Fibroblast of peridontal ligament (primary cell): Measurements from ENCODE around the gene RHEX.

Experiments used
- DNase-seq: peaks from one replicate; pipeline ENCODE4 v3.0.0-alpha.2; 2010; ENCODE audit errors: extremely low read depth

The RHEX gene, protein sequence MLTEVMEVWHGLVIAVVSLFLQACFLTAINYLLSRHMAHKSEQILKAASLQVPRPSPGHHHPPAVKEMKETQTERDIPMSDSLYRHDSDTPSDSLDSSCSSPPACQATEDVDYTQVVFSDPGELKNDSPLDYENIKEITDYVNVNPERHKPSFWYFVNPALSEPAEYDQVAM

DNA sequence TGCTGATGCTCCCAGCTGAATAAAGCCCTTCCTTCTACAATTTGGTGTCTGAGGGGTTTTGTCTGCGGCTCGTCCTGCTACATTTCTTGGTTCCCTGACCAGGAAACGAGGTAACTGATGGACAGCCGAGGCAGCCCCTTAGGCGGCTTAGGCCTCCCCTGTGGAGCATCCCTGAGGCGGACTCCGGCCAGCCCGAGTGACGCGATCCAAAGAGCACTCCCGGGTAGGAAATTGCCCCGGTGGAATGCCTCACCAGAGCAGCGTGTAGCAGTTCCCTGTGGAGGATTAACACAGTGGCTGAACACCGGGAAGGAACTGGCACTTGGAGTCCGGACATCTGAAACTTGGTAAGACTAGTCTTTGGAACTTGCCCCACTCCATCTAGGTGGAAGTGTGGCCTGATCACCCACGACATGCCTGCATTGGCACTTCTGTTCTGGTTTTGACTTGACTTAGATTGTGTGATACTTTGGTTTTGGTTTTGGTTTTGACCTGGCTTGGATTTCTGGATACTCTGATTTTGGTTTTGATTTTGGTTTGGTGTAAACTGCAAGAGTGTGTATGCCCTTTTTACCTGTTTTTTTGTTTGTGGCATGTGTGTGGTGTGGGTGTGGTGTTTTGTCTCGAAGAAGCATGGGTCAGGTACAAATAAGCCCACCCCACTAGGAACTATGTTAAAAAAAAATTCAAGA, at the start of gene RHEX:
RHEX (plus strand) TSS at position 255 of the 692 bp plus-strand sequence. CDS start 44,656 bp downstream, outside the sequence.
- peak; percentile 4 for DNase-seq

DNA sequence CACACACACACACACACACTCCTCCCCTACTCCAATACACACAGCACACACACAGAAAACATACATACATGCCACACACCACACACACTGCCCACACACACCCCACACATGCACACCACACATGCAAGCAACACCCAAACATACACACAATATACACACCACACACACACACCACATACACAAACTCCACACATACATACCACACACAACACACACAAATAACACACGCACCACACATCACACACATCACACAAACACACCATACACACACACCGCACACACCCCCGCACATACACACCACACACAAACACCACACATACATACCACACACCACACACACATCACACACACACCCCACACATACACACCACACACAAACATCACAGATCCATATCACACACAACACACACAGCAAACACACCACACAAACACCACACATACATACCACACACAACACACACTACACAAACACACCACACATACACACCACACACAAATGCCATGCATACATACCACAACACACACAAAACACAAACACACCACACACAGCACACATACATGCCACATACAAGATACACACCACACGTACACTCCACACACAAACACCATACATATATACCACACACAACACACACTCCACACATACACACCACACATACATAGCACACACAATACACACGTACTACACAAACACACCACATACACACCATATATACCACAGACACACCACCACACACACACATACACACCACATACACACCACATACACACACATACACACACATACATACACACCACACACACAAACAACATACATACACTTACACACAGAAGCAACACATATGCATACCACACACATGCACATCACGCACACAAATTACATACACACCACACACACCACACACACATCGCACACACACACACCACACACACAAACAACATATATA, 48.8 kb upstream of the RHEX start:
- no peak for DNase-seq

DNA sequence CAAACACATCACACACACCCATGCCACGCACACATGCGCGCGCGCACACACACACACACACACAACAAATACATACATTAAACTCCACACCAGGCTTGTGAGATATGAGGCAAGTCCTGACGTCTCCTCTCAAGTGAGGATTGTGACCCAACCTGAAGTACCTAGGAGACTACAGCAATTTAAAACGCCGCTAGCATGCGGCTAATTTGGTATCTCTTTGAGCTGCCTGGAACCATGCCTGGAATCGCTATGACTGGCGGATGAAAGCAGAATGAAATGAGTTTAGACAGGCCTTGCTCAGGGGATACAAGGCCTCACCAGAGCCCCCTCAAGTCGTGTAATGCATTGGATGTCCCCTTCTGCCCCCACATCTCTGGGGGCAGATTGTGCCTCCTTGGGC, 48.1 kb upstream of the RHEX start:
- DNase-seq: no peak

DNA sequence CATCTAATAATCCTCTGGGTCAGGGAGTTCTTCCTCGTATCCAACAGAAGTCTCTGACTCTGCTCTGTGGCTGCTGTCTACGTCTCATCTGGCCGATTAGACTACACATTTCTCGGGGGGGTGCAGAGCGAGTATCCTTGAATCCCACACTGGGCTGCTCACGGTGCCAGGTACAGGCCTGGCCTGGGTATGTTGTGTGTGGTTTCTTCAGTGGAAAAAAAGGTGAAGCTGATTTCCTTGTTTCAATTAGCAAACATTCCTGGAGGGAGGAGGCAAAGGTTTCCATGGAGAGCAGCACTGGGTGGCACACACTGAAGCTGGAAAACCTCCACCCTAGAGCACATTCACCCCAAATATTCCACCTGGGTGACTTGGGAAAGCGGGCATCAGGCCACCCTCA, 47.7 kb upstream of the RHEX start:
- no peak for DNase-seq

DNA sequence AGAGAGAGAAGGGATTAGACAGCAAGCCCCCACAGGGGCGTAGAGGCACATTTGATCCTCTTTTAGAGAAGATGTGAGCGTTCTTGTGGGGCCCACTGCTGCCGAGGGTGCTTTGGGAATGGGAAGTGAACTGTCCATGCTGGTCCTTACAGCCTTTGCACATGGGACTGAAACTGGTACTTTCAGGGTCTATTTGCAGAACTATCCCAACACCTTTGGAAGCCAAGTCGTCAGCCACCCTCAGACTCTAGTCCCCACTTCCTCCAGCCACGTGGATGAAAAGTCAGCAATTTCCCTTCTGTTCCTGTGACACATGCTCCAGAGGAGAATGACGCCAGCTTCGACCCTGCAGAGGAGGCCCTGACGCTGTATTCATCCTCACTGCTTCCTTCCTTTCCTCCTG, 47.2 kb upstream of the RHEX start:
- DNase-seq: no peak

DNA sequence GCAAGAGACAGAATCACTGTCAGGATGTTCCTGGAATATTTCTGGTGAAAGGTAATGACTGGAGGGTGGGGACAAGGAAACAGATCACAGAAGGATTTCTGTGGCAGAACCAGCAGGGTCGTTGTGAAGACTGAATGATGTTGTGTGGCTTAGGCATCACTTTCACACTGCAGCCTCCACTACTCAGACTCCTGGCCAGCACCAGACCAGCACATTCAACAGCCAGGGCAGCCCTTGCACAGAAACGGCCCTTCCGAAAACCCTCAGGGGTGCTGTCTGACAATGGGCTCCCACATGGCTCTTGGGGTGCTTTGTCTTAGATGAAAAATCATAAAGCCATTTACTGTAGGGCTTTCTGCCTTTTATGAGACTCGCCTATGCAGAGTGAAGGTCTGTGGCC, 46.0 kb upstream of the RHEX start:
- DNase-seq: no peak

DNA sequence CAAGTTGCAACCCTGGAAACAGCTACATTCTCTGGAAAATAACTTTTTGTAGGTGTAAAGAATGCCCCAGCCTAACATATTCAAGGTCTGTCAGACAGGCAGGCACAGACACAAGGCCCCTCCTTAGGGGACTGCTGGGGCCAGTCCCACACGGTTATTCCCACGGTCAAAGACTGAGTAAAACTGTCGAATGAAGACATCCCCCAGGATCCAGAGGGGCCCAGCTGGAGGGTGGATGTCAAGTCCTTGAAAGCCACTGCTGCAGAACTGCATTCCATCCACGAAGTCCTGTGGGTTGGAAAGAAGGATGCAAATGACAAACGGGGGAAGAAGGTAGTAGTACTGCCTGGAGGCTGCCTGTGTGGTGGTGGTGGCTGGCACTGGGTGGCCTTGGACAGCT, 42.9 kb upstream of the RHEX start:
- no peak for DNase-seq

DNA sequence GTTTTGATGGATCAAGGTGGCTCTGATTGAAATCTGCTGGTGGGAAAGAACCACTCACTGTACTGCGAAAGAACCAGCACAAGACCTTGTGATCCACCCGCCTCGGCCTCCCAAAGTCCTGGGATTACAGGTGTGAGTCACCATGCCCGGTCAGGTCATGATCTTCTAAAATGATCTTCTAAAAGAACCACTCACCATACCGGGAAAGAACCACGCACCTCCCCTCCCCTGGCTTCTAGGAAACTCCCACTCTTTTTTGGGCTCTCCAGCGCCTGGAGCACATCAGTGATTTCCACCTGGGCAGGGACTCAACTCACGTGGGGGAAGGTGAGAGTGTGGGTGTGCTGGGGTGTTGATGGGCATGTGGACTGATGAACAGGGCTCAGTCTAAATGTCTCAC, 41.9 kb upstream of the RHEX start:
- DNase-seq: no peak

DNA sequence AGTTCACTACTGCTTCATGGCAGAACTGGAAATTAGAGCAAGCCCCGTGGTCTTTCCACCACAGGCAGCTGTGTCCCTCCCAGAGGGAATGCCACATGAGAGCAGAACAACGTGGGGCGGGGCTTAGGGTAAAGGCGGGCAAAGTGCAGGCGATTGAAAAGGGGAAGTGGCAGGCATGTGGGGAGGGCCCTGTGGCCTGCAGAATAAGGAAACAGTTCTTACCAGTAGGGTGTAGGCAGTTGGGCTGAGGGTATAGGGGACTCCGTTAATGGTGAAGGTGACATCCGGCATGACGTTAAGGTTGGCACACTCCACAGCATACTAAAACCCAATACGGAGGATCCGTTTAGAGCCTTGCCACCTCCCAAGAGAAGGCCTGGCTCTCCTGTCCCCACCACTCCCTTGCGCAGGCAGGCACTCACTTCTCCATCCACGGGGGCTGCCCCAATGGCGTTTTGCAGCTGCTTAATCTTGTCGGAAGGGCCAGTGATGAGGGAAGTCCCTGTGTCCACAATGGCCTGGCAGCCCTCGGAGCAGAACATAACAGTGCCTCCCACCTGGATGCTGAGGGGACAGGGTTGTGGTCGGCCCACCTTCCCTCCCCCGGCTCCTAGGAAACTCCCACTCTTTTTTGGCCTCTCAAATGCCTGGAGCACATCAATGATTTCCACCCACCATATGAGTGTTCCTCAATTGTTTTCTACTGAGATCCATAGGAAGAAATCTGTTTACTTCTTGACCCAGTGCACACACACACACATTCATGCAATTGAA, 40.7 kb upstream of the RHEX start:
- DNase-seq: no peak

DNA sequence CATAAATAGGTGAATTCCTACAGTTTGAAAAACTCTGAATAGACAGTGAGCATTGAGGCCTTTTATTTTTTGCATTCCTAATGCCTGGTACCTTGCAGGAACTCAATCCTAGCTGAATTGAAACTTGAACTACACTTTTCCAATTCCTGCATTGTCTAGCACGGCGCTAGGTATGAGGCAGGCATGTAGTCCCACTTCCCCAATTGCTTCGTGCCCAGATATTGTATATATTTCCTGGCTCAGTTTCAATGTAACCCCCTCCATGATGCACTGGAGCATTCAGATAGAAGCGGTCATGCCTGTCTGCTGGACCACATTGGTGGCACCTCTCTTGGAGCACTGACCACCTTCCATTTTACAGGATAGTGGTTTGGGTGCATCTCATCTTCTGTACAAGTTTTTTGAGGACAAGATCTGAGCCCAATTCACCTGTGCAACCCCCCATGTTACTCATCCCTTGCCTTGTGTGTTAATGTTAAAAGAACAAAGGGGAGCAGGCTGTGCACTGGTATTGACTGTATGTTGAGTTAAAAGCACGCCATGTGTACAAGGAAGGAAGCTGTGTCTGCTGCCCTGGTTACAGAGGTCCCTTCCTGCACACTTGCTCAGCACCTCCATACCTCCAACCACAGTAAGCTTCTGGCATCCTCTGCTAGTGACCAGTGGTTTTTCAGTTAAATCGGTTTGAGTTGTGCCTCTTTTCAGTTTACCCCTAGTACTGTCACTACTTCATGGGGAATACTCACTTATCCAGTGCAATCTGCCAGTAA, 39.8 kb upstream of the RHEX start:
- no peak for DNase-seq

DNA sequence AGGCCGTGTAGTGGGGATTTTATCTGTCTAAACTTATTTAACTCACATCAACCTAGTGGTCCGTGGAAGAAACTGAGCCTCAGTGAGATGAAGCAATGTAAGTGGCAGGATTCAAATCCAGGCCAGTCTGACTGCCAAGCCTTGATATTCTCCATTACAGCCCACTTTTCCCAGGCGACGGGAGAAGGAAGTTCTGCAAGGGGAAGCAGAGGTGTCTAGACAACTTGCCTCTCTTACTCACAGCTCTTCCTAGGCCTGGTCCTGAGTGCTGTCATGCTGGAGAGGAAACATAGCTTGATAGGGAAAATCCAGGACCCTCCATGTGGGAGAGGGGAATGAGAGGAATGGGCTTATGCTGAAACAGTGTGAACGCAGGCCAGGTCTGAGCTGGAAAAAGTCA, 38.4 kb upstream of the RHEX start:
- no peak for DNase-seq

DNA sequence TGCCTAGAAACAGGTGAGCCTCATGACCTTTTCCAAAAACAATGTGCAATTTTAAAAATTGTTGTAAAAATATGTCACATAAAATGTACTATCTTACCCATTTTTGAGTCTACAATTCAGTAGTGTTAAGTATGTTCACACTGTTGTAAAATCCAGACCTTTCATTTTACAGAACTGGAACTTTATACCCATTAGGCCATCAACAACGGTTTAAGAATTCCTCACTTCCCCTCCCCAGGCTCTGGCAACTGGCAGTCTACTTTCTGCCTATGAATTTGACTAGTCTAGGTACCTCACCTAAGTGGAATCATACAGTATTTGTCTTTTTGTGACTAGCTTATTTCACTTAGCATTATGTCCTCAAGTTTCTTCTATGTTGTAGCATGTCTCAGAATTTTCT, 37.9 kb upstream of the RHEX start:
- DNase-seq: no peak

DNA sequence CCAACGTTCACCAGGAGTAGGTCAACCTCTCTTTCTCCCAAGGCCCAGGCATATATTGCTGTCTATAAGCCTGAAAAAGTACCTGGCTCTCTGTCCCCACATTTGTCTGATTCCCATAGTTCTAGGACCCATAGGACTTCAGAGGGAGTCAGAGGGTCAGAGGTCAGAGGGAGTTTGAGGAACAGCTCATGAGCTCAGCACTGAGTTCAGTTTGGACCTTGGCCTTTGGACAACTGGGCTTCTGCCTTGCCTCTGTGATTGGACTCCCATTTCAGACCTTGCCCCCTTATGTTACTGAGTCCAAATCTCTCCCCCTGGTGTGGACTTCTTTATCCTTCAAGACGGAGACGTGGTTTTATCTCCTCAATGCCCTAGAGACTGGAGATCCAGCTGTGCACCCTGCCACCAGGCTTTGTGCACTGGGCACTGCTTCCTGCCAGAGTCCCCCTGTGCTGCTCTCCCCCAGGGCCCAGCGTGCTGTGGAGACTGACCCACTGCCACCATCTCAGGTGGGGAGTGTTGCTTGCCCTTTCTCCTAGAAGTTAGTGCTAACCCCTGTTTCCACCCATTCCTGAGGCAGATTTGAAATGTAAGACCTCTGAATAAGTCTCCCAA, 32.5 kb upstream of the RHEX start:
- DNase-seq: no peak

DNA sequence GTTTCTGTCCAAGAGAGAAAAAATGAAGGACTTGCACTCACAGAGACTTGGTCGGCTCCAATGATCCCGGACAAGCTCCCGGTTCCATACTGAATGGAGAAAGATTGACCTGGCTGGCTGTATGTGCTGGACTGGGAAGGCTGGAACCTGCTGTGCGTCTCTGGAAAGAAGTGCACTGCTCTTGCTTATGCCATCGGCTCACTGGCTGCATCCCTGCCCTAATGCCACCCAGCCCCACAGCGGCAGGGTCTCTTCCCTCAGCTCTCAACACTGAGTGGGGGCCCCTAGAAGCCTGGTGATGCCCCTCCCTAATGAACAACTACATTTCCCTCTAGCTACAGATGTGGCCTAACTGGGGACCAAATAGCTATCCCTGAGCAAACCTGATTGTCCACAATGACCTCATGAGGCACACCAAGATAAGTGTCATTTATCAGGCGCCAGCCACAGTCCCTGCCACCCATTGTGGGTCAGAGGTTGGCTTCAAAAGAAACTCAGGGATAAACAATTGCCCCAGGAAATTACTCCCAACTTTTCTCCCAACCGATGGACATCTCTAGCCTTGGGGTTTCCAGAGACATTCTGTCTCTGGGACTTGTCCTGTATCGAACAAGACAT, 31.9 kb upstream of the RHEX start:
- DNase-seq: no peak

DNA sequence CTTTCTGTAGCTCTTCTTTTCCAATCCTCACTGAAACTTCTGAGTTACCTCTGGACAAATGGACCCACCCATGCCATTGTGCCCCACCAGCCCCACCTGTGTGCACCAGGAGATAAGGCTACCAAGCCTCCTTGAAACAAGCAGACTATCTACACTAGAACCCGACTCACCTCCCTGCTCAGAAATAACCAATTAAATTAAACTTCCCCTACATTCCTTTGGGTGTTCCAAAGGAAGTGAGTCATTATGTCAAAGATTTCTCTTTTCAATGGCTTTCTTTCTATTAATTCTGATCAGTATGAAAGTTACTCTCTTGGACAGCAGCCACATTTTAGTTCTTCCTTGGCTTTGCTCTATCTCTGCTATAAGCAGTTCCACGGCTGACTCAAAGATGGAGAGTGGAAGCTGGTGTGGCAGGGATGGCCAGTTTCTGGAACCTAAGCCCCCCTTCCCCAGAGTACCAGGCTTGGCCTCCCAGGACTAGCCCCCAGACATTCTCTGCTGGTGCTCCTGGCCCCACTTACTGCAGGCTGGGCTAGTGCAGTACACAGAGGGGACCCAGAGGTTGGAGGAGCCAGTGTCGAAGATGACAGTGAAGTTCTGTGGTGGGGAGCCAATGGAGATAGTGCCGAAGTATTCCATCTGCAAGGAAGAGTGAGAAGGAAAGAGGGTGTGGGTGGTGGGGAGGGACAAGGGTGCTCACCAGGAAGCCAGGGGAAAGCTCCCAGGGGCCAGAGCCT, 31.2 kb upstream of the RHEX start:
- no peak for DNase-seq

DNA sequence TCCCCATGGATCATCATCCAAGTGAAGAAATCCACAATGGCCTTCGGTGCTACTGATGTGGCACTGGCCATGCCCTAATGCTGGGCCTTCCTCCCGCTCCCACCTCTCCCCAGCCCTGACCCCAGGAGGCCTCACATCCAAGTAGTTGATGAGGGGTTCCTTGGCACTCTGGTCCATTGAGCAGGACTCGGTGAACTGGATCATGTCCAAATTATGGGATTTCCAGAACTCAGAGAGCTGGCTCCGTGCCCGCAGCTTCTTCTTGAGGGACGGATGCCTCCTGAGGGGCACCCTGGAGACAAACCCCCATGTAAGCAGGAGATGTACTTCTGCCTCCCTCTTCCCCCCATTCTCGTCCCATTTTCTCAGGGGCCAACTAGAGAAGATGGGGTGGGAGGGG, 30.2 kb upstream of the RHEX start:
- no peak for DNase-seq

DNA sequence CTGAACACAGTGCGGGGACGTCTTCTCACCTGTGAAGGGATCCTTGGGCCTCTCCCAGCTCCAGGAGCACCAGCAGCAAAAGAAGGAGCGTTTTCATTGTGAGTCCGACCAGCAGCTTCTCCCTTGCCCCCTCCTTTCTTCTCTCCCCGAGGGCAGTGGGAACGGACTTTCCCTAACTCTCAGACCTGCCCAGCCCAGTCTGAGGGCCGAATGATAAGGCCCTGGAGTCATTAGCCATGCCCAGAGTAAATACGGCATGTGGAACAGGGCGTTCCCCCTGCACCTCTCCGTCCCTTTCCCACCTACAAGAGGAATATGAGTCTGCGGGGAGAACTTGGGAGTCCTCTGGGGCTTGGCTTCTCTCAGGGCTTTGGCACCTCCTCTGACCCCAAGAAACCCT, 29.3 kb upstream of the RHEX start, which contains the start of gene CTSE:
CTSE (minus strand) TSS at position 201 of the 400 bp plus-strand sequence; CDS start at position 97, 104 bp downstream.
- DNase-seq: no peak

DNA sequence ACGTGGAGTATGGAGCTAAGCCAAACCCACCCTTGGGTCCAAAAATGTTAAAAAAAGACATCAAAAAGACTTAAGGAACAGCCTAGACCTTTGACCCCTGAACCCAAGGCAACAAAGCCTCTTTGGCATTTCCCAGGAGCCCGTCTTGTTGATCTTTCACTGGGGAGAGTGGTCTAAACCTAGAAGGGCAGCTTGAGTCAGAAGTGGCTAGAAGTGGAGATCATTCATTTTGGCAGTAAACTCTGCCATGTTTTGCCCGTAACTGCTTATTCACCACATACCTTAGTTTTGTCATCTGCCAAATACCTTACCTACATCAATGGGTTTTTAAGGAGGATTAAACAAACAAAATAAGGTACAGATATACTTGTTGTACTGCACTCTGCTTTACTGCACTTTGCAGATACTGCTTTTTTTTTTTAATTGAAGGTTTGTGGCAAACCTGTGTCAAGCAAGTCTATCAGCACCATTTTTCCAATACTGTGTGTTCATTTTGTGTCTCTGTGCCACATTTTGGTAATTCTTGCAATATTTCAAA, 27.6 kb upstream of the RHEX start:
- DNase-seq: no peak

DNA sequence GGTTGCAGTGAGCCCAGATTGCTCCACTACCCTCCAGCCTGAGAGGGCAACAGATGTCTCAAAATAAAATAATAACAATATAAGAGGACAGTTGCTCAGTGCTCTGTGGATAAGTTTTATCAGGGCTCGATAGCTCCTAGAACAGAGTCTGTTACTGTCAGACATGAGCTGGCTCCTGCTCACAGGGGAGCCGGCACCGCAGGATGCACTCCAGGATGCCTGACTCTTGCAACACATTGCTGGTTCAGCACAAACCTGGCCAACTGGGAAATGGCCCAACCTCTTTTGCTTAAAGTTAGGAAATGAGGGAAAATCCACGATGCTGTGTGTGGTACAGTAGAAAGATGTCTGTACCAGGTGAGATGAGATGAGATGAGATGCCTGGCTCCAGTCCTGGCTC, 23.5 kb upstream of the RHEX start:
- peak; percentile 41 for DNase-seq
